Ramos (cell line): ENCODE data around the gene MVB12A.

ENCODE experiments used
- in situ Hi-C: fragments of 300-500 bp; cut with MboI; formaldehyde crosslinking; loops from one replicate; pipeline ENCODE4 v1.14.3; 2022; ENCODE audit warnings: low sequenced_read_pairs; ENCODE audit not compliant: unreplicated experiment

The MVB12A gene

DNA sequence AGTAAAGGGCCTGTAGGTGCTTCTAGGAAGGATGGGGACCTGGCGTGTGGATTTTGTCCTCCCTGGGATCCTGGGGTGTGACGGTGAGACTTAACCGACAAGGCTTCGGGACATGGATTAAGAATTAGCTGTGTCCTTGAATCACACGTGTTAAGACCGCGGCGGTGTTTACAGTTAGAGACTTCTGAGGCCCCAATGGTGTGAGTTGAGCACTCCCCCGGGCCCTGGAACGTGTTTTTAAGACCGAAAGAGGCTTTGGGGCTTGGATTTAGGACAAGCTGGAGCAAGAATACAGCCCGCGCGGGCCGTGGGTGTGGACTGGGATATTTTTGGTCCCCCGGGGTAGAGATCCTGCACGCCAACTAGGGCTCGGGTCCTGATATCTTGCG is 49.2 kb downstream of the MVB12A start:
- in situ Hi-C loops, result no loop called here

DNA sequence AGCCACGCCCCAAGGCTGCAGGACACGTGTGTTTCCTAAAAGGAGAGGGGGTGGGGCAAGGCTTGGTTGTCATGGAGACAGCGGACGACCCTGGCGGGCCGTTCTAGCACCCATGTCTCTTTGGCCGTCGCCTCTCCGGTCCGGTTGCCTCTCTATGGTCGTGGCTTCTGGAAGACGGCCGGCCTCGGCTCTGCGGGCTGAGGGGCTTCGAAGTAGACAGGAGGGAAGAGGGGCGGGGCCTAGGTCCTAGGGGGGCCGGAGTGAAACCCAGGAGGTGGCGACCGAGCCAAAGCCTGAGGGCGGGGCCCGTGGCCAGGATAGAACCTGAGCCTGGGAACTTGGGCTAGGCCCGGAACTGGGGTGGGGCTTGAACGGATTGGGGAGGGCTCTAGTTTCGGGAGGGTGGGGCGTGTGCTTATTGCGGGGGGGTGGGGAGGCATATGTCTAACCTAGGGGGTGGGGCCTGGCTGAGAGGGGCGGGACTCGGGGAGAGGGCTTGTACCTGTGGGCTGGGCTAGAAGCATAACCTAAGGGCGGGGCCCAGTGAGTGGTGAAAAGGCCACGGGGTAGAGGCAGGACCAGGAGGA is 49.7 kb downstream of the MVB12A start:
- in situ Hi-C loops, result no loop called here

DNA sequence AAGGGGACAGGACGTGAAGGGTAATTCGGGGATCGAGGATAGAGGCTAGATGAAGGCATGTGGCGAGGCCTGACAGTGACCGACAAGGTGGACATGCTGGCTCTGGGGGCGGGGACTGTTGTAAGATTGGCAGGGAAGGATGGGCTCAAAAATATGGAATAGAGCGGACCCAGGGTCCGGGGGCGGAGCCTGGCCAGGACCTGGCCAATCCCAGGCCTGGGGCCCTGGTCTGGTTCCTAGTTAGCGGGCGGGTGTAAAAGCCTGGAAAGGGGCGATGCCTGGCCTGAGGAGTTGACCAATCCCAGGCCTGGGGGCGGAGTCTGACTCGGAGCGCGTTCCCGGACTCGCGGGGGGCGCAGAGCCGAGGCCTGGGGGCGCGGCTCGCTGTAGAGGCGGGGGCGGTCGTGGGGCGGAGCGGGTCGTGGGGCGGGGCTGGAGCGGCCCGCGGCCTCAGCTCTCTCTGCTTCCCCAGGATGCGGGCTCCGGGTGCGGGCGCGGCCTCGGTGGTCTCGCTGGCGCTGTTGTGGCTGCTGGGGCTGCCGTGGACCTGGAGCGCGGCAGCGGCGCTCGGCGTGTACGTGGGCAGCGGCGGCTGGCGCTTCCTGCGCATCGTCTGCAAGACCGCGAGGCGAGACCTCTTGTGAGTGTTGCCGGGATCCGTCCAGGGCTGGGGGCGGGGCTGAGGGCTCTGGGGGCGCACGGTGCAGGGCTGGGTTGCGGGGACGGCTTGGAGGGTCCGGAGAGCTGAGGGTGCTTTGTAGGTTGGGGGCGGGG is 50.4 kb downstream of the MVB12A start, which contains the start of gene SLC27A1:
TSS of gene SLC27A1 (plus strand) at position 457 of the 774 bp plus-strand sequence. CDS start at position 474, 17 bp downstream.
- in situ Hi-C loops, result no loop called here

DNA sequence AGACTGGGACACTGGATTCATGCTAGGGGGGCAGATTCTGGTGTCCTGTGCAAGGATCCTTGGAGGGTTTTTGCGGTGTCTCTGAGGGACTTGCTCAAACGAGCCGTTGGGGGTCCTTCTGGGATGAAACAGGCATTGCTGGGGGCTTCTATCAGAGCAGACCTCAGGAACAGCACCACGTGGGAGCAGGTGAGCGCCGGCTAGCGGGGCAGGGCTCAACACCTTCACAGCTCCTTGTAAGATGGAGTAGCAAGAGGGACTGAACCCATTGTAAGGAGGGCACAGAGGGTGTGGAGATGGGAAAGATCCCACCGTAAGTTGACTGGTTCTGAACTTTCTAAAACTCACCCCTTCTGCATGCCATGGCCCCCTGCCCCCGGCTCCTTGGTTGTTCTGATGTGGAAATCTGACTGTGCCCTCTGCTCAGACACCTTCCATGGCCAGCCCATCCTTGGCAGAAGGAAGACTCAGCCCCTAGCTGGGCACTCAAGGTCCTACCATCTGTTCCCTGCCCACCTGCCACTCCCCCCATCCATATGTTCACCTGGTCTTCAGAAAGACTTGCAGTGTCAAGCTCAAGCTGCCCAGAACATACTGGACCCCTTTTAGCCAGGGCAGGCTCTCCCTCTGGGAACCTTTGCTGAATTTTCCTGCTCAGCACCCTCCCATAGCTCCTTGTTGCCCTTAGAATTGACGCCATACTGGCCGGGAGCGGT is 51.7 kb downstream of the MVB12A start:
- in situ Hi-C loops, result no loop called here

DNA sequence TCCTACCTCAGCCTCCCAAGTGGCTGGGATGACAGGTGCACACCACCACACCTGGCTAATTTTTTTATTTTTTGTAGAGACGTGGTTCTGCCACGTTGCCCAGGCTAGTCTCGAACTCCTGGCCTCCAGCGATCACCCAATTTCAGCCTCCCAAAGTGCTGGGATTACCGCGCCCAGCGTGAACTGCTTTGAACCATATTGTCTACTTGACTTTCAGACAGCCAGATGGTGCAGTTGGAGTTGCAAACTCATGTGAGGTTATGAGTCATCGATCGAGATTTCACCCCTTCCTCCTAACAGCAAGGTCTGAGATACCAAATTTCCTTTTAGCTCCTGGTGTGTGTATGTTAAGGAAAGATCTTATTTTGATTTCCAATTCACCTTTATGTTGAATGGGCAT is 53.2 kb downstream of the MVB12A start:
- in situ Hi-C loops, result no loop called here
